ENCODE data around the gene KIF1B. TPM values are rescaled to one million over a fixed set of nuclear protein-coding genes. Genes with fewer than 3 reads are reported as not detected.
"Not testable (repeated sequence)": the region's sequence is repeated elsewhere in the genome, so short reads cannot be mapped to it uniquely, and the experiment has no call there.

KIF1B gene
- total and polyA plus RNA-seq, 12 donors = 12.9 to 67.2 (median 48.9) TPM

- TF ChIP-seq, protein P1, sequence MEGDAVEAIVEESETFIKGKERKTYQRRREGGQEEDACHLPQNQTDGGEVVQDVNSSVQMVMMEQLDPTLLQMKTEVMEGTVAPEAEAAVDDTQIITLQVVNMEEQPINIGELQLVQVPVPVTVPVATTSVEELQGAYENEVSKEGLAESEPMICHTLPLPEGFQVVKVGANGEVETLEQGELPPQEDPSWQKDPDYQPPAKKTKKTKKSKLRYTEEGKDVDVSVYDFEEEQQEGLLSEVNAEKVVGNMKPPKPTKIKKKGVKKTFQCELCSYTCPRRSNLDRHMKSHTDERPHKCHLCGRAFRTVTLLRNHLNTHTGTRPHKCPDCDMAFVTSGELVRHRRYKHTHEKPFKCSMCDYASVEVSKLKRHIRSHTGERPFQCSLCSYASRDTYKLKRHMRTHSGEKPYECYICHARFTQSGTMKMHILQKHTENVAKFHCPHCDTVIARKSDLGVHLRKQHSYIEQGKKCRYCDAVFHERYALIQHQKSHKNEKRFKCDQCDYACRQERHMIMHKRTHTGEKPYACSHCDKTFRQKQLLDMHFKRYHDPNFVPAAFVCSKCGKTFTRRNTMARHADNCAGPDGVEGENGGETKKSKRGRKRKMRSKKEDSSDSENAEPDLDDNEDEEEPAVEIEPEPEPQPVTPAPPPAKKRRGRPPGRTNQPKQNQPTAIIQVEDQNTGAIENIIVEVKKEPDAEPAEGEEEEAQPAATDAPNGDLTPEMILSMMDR (IDR thresholded peaks at IDR 0.05) = no peak
- no peak for TF ChIP-seq POLR2A (IDR thresholded peaks at IDR 0.05)
- no peaks in the 10 kb centered on the region for H3K9me3 ChIP-seq (replicated peaks in 1 of 3)
- no peak overlapping the region for H3K4me3 ChIP-seq
- WGBS, 4 donors = 87 to 95% (median 89%) methylated on average over 8 to 15 of the region's 15 CpGs
- no peaks in the 10 kb centered on the region for H3K27me3 ChIP-seq
- no peak overlapping the region for H3K27ac ChIP-seq
- intact Hi-C loops (cut with DNase I) = no loop called here
- DNase-seq = no peak
- H3K4me1 ChIP-seq (replicated peaks in 1 of 2) = no peaks in the 10 kb centered on the region
- peaks cover 0 to 63% of the 10 kb centered on the region in 2 donors for H3K36me3 ChIP-seq (replicated peaks in 1 of 2)
Measured at GRCh38 chr1:10419351-10419750, 209.0 kb downstream of the KIF1B start.

- TF ChIP-seq, protein P1 (IDR thresholded peaks at IDR 0.05) = no peak
- no peak for TF ChIP-seq POLR2A (IDR thresholded peaks at IDR 0.05)
- H3K4me1 ChIP-seq (replicated peaks in 1 of 2) = no peaks in the 10 kb centered on the region
- H3K27me3 ChIP-seq = no peaks in the 10 kb centered on the region
- 91 to 97% (median 97%) methylated on average over 5 of the region's 5 CpGs for WGBS, 4 donors
- no peak overlapping the region for H3K27ac ChIP-seq
- DNase-seq = no peak
- H3K9me3 ChIP-seq (replicated peaks in 1 of 3) = no peaks in the 10 kb centered on the region
- H3K4me3 ChIP-seq = no peak overlapping the region
- H3K36me3 ChIP-seq (replicated peaks in 1 of 2) = peaks cover 0 to 48% of the 10 kb centered on the region in 2 donors
- intact Hi-C loops (cut with DNase I) = loop anchor here in 1 of 2 donors (5.0 kb wide), 1 partner anchor 44 kb away; no protein-coding TSS in a partner anchor
Measured at GRCh38 chr1:10421637-10422036, 211.3 kb downstream of the KIF1B start.

DNA sequence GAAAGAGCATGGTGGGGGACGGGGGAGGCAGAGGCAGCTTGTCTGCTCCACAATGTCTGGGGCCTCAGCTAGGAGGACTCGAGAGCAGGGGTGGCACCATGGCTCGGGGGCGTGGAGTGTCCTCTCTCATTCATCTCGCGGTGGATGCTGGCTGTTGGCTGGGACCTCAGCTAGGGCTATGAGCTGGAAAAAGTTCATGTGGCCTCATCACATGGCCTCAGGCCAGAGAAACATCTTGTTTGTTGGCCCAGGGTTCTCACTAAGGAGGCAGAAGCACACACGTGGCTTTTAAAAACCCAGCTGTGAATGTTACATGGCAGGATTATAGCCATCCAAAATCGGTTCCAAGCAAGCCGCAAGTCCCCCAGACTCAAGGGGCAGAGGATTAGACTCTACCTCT, 213.7 kb downstream of the KIF1B start:
- DNase-seq = peak in 6 of 7 donors; percentile 35 to 71 (median 44)

DNA sequence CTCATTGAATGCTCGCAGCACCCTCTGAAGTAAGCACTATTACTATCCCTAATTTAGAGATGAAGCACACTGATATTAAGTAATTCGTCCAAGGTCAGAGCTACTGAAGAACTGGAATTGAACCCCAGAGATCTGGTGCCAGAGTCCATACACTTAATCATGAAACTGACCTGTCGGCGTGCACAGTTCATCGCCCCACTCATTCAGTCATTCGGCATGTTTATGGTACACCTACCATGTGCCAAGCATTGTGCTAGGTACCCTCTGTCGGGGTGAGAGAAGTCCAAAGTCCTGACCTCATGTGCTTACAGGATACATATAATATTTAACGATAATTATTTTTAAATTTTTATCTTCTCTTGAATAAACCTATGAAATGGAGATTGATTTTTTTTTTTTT, 214.3 kb downstream of the KIF1B start:
- Histone ChIP-seq H3K4me1 (replicated peaks in 1 of 2) (peaks cover 0 to 7% of the 10 kb centered on the region in 2 donors), H3K9me3 (replicated peaks in 1 of 3) (no peaks in the 10 kb centered on the region), H3K4me3 (no peak overlapping the region), H3K36me3 (replicated peaks in 1 of 2) (peaks cover 0 to 18% of the 10 kb centered on the region in 2 donors), H3K27me3 (no peaks in the 10 kb centered on the region), H3K27ac (no peak overlapping the region)
- 53 to 73% (median 66%) methylated on average over 8 of the region's 8 CpGs for WGBS, 4 donors
- TF ChIP-seq, protein P1 (IDR thresholded peaks at IDR 0.05) = no peak
- TF ChIP-seq POLR2A (IDR thresholded peaks at IDR 0.05) = no peak
- intact Hi-C loops (cut with DNase I) = loop anchor here (5.0 kb wide), 1 partner anchor 47 kb away; no protein-coding TSS in a partner anchor
- no peak for DNase-seq

More for the DNA sequence above, 213.7 kb downstream of the KIF1B start:
- H3K27ac ChIP-seq = no peak overlapping the region
- peaks cover 0 to 24% of the 10 kb centered on the region in 2 donors for H3K36me3 ChIP-seq (replicated peaks in 1 of 2)
- H3K9me3 ChIP-seq (replicated peaks in 1 of 3) = no peaks in the 10 kb centered on the region
- H3K27me3 ChIP-seq = no peaks in the 10 kb centered on the region
- intact Hi-C loops (cut with DNase I) = loop anchor here in 1 of 2 donors (5.0 kb wide), 1 partner anchor 47 kb away; no protein-coding TSS in a partner anchor
- 49 to 60% (median 58%) methylated on average over 9 of the region's 9 CpGs for WGBS, 4 donors
- peaks cover 0 to 6% of the 10 kb centered on the region in 2 donors for H3K4me1 ChIP-seq (replicated peaks in 1 of 2)
- TF ChIP-seq POLR2A (IDR thresholded peaks at IDR 0.05) = no peak
- TF ChIP-seq, protein P1 (IDR thresholded peaks at IDR 0.05) = no peak
- no peak overlapping the region for H3K4me3 ChIP-seq

DNA sequence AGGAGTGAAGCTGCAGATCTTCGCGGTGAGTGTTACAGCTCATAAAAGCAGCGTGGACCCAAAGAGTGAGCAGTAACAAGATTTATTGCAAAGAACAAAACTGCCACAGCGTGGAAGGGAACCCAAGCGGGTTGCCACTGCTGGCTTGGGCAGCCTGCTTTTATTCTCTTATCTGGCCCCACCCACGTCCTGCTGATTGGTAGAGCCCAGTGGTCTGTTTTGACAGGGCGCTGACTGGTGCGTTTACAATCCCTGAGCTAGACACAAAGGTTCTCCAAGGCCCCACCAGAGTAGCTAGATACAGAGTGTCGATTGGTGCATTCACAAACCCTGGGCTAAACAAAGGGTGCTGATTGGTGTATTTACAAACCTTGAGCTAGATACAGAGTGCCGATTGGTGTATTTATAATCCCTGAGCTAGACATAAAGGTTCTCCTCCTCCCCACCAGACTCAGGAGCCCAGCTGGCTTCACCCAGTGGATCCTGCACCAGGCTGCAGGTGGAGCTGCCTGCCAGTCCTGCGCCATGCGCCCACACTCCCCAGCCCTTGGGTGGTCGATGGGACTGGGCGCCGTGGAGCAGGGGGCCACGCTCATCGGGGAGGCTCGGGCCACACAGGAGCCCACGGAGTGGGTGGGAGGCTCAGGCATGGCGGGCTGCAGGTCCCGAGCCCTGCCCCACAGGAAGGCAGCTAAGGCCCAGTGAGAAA, 215.6 kb downstream of the KIF1B start:
- not testable (repeated sequence) for H3K27me3 ChIP-seq, H3K4me3 ChIP-seq
- WGBS, 4 donors = 84 to 96% (median 86%) methylated on average over 14 to 21 of the region's 21 CpGs

DNA sequence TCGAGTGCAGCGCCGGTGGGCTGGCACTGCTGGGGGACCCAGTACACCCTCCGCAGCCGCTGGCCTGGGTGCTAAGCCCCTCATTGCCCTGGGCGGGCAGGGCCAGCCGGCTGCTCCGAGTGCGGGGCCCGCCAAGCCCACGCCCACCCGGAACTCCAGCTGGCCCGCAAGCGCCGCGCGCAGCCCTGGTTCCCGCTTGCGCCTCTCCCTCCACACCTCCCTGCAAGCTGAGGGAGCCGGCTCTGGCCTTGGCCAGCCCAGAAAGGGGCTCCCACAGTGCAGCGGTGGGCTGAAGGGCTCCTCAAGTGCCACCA, 216.1 kb downstream of the KIF1B start:
- not testable (repeated sequence) for H3K4me3 ChIP-seq; H3K36me3 ChIP-seq (replicated peaks in 1 of 2); H3K27me3 ChIP-seq; DNase-seq; H3K9me3 ChIP-seq (replicated peaks in 1 of 3); H3K27ac ChIP-seq
- 90 to 93% (median 92%) methylated on average over 12 to 20 of the region's 21 CpGs; no CpG with 5 or more reads in 1 of the 4 donors for WGBS, 4 donors
- intact Hi-C loops (cut with DNase I) = loop anchor here in 1 of 2 donors (5.0 kb wide), 1 partner anchor 49 kb away; no protein-coding TSS in a partner anchor
- peaks cover 7 to 18% of the 10 kb centered on the region in 2 donors for H3K4me1 ChIP-seq (replicated peaks in 1 of 2)

More for the DNA sequence above, 215.6 kb downstream of the KIF1B start:
- H3K4me1 ChIP-seq (replicated peaks in 1 of 2) = peaks cover 2 to 13% of the 10 kb centered on the region in 2 donors
- DNase-seq; H3K36me3 ChIP-seq (replicated peaks in 1 of 2); H3K27ac ChIP-seq; H3K9me3 ChIP-seq (replicated peaks in 1 of 3): not testable (repeated sequence)
- intact Hi-C loops (cut with DNase I) = loop anchor here in 1 of 2 donors (5.0 kb wide), 1 partner anchor 49 kb away; no protein-coding TSS in a partner anchor
